GM12892 (cell line): ENCODE measurements around the gene SDK2.
"Not testable (repeated sequence)": the region's sequence is repeated elsewhere in the genome, so short reads cannot be mapped to it uniquely, and the experiment has no call there.

Source experiments
- POLR2A ChIP-seq: IDR thresholded peaks from 2 replicates; pipeline ENCODE4 v1.6.1; 2011; ENCODE audit warnings: low read depth, low read length, control low read depth
- POLR2AphosphoS5 ChIP-seq: IDR thresholded peaks from 2 replicates; pipeline ENCODE4 v1.6.1; 2011; ENCODE audit warnings: low read depth, low read length, control low read depth
- TAF1 ChIP-seq: IDR thresholded peaks from 2 replicates; pipeline ENCODE4 v1.6.1; 2011; ENCODE audit warnings: low read depth, mild to moderate bottlenecking, control low read depth, low read length, borderline replicate concordance

DNA sequence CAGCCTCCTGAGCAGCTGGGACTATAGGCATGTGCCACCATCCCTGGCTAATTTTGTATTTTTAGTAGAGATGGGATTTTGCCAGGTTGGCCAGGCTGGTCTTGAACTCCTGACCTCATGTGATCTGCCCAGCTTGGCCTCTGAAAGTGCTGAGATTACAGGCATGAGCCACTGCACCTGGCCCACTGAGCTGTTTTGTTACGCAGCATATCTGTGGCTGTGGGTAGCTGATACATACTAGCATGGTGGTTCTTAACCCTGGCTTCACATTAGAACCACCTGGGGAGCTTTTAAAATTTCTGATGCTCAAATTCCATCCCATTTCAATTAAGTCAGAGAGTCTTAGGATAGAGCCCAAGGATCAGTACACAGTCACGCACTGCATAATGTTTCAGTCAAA is 190.8 kb downstream of the SDK2 start:
- TF ChIP-seq POLR2AphosphoS5, TAF1, POLR2A: not testable (repeated sequence)
